GM11168 (cell line): ENCODE measurements around the gene CORIN.

Experiments used
- in situ Hi-C: fragments of 300-500 bp; cut with MboI; formaldehyde crosslinking; loops from one replicate; pipeline ENCODE4 v1.12.0; 2022; ENCODE audit warnings: low sequenced_read_pairs; ENCODE audit not compliant: unreplicated experiment

Gene CORIN

GRCh38 chr4:47837908-47838294, at the start of gene CORIN:
CORIN (minus strand) TSS chr4:47838067; CDS start chr4:47837949, 118 bp downstream.
- in situ Hi-C loops: loop anchor here (10.0 kb wide), 2 partner anchors 133 to 173 kb away; no protein-coding TSS in a partner anchor

- in situ Hi-C loops: no loop called here
These were observed 44.4 kb upstream of the CORIN start for GRCh38 chr4:47882228-47882627.

GRCh38 chr4:47879458-47879857, 41.6 kb upstream of the CORIN start:
- in situ Hi-C loops: no loop called here

GRCh38 chr4:47876784-47877546, 39.1 kb upstream of the CORIN start:
- in situ Hi-C loops: no loop called here

- in situ Hi-C loops: no loop called here
These were observed 38.4 kb upstream of the CORIN start for GRCh38 chr4:47876310-47876709.

GRCh38 chr4:47873877-47874541, 36.1 kb upstream of the CORIN start:
- in situ Hi-C loops: no loop called here

- in situ Hi-C loops: no loop called here
These were observed 25.6 kb upstream of the CORIN start for GRCh38 chr4:47863486-47863885.

GRCh38 chr4:47862297-47862696, 24.4 kb upstream of the CORIN start:
- in situ Hi-C loops: no loop called here

GRCh38 chr4:47860305-47860704, 22.4 kb upstream of the CORIN start:
- in situ Hi-C loops: no loop called here

- in situ Hi-C loops: no loop called here
These were observed 20.1 kb upstream of the CORIN start for GRCh38 chr4:47858006-47858405.

GRCh38 chr4:47856713-47857112, 18.8 kb upstream of the CORIN start:
- in situ Hi-C loops: no loop called here

GRCh38 chr4:47855350-47855749, 17.5 kb upstream of the CORIN start:
- in situ Hi-C loops: no loop called here

GRCh38 chr4:47852136-47852535, 14.3 kb upstream of the CORIN start:
- in situ Hi-C loops: no loop called here

GRCh38 chr4:47849466-47849865, 11.6 kb upstream of the CORIN start:
- in situ Hi-C loops: no loop called here

- in situ Hi-C loops: no loop called here
These were observed 10.2 kb upstream of the CORIN start for GRCh38 chr4:47848041-47848440.

GRCh38 chr4:47842985-47843384, 5.1 kb upstream of the CORIN start:
- in situ Hi-C loops: no loop called here

- in situ Hi-C loops: no loop called here
These were observed 2.4 kb upstream of the CORIN start for GRCh38 chr4:47840291-47840690.

GRCh38 chr4:47839259-47839658, 1.4 kb upstream of the CORIN start:
- in situ Hi-C loops: loop anchor here (10.0 kb wide), 2 partner anchors 134 to 174 kb away; no protein-coding TSS in a partner anchor

- in situ Hi-C loops: loop anchor here (10.0 kb wide), 2 partner anchors 134 to 174 kb away; no protein-coding TSS in a partner anchor
These were observed 578 bp upstream of the CORIN start for GRCh38 chr4:47838445-47838844.

- in situ Hi-C loops: loop anchor here (10.0 kb wide), 2 partner anchors 132 to 172 kb away; no protein-coding TSS in a partner anchor
These were observed 566 bp downstream of the CORIN start for GRCh38 chr4:47837094-47837907.
